Measurements from ENCODE around the gene TMIGD3.

Gene TMIGD3

GRCh38 chr1:111507411-111508201 is 4.2 kb upstream of the TMIGD3 start:
- peak; percentile 58 to 70 for DNase-seq

- DNase-seq: no peak
These were observed 3.1 kb upstream of the TMIGD3 start for GRCh38 chr1:111506561-111506960.

- DNase-seq: no peak
These were observed 2.2 kb upstream of the TMIGD3 start for GRCh38 chr1:111505641-111506119.

- DNase-seq: no peak
These were observed 664 bp upstream of the TMIGD3 start for GRCh38 chr1:111504097-111504496.

- DNase-seq: no peak
These were observed 1.8 kb downstream of the TMIGD3 start for GRCh38 chr1:111501645-111502044.

- DNase-seq: no peak
These were observed 4.2 kb downstream of the TMIGD3 start for GRCh38 chr1:111499026-111499785.

- DNase-seq: no peak
These were observed 5.8 kb downstream of the TMIGD3 start for GRCh38 chr1:111497592-111497991.

- no peak for DNase-seq
These were observed 7.0 kb downstream of the TMIGD3 start for GRCh38 chr1:111496398-111496797.

GRCh38 chr1:111491070-111491469 is 12.4 kb downstream of the TMIGD3 start:
- no peak for DNase-seq

- no peak for DNase-seq
These were observed 13.2 kb downstream of the TMIGD3 start for GRCh38 chr1:111490220-111490619.

- no peak for DNase-seq
These were observed 13.8 kb downstream of the TMIGD3 start for GRCh38 chr1:111489604-111490003.

- DNase-seq: no peak
These were observed 14.8 kb downstream of the TMIGD3 start for GRCh38 chr1:111488669-111489068.

GRCh38 chr1:111487133-111487532 is 16.3 kb downstream of the TMIGD3 start:
- DNase-seq: no peak

- DNase-seq: no peak
These were observed 17.0 kb downstream of the TMIGD3 start for GRCh38 chr1:111486431-111486830.

- DNase-seq: no peak
These were observed 18.9 kb downstream of the TMIGD3 start for GRCh38 chr1:111484391-111485026.

GRCh38 chr1:111483876-111484275 is 19.6 kb downstream of the TMIGD3 start:
- no peak for DNase-seq

GRCh38 chr1:111483166-111483565 is 20.3 kb downstream of the TMIGD3 start:
- DNase-seq: no peak

GRCh38 chr1:111481387-111482221 is 21.8 kb downstream of the TMIGD3 start:
- peak; percentile 67 to 75 for DNase-seq

GRCh38 chr1:111480674-111481073 is 22.8 kb downstream of the TMIGD3 start:
- DNase-seq: no peak

GRCh38 chr1:111476761-111477309 is 26.6 kb downstream of the TMIGD3 start:
- peak; percentile 29 to 38 for DNase-seq

- DNase-seq: no peak
These were observed 27.2 kb downstream of the TMIGD3 start for GRCh38 chr1:111476214-111476613.

- peak; percentile 27 to 54 for DNase-seq
These were observed 27.7 kb downstream of the TMIGD3 start for GRCh38 chr1:111475701-111476100.

All from activated CD4-positive, alpha-beta T cell treated with anti-CD3 and anti-CD28 coated beads, Interleukin-2, amount 50 U/mL, for 48 hours (primary cell).